ENCODE measurements around the gene EXOC2. TPM values are rescaled to one million over a fixed set of nuclear protein-coding genes. Genes with fewer than 3 reads are reported as not detected.

Gene EXOC2
- total RNA-seq, 1 donor from 2014 or later: 22.9 TPM

- no peak for DNase-seq (ENCODE audit: extremely low spot score, unreplicated experiment)
- no peaks in the 10 kb centered on the region for H3K9me3 Mint-ChIP-seq
- no peaks in the 10 kb centered on the region for H3K36me3 Mint-ChIP-seq
- peaks cover 16% of the 10 kb centered on the region for H3K4me1 Mint-ChIP-seq (ENCODE audit: unreplicated experiment)
- H3K27me3 Mint-ChIP-seq: no peaks in the 10 kb centered on the region
- peak overlapping the region; percentile 61 for H3K27ac Mint-ChIP-seq
- no peak for TF ChIP-seq CTCF (conservative IDR thresholded peaks at IDR 0.05)
- H3K4me3 Mint-ChIP-seq: peak overlapping the region; percentile 69
Observed at GRCh38 chr6:582370-582769, 110.6 kb downstream of the EXOC2 start.

GRCh38 chr6:579339-579738 is 113.6 kb downstream of the EXOC2 start:
- Mint-ChIP-seq H3K9me3 (no peaks in the 10 kb centered on the region), H3K27ac (no peak overlapping the region), H3K4me1 (ENCODE audit: unreplicated experiment) (peaks cover 16% of the 10 kb centered on the region), H3K36me3 (peaks cover 6% of the 10 kb centered on the region), H3K4me3 (no peak overlapping the region), H3K27me3 (no peaks in the 10 kb centered on the region)
- no peak for DNase-seq (ENCODE audit: extremely low spot score, unreplicated experiment)
- TF ChIP-seq CTCF (conservative IDR thresholded peaks at IDR 0.05): peak; percentile 55

GRCh38 chr6:572596-573265 is 120.2 kb downstream of the EXOC2 start:
- TF ChIP-seq CTCF (conservative IDR thresholded peaks at IDR 0.05): no peak
- no peak for DNase-seq (ENCODE audit: extremely low spot score, unreplicated experiment)
- H3K4me1 Mint-ChIP-seq (ENCODE audit: unreplicated experiment): no peaks in the 10 kb centered on the region
- H3K36me3 Mint-ChIP-seq: peaks cover 28% of the 10 kb centered on the region
- no peaks in the 10 kb centered on the region for H3K27me3 Mint-ChIP-seq
- H3K4me3 Mint-ChIP-seq: no peak overlapping the region
- H3K9me3 Mint-ChIP-seq: no peaks in the 10 kb centered on the region
- no peak overlapping the region for H3K27ac Mint-ChIP-seq

- TF ChIP-seq CTCF (conservative IDR thresholded peaks at IDR 0.05): no peak
Observed at GRCh38 chr6:571892-572291, 121.0 kb downstream of the EXOC2 start.

GRCh38 chr6:570825-571224 is 122.1 kb downstream of the EXOC2 start:
- H3K4me3 Mint-ChIP-seq: no peak overlapping the region
- TF ChIP-seq CTCF (conservative IDR thresholded peaks at IDR 0.05): no peak
- no peaks in the 10 kb centered on the region for H3K9me3 Mint-ChIP-seq
- DNase-seq (ENCODE audit: extremely low spot score, unreplicated experiment): no peak
- no peaks in the 10 kb centered on the region for H3K27me3 Mint-ChIP-seq
- no peak overlapping the region for H3K27ac Mint-ChIP-seq
- peaks cover 28% of the 10 kb centered on the region for H3K36me3 Mint-ChIP-seq
- H3K4me1 Mint-ChIP-seq (ENCODE audit: unreplicated experiment): no peaks in the 10 kb centered on the region

More at GRCh38 chr6:571892-572291, 121.0 kb downstream of the EXOC2 start:
- Mint-ChIP-seq H3K27me3 (no peaks in the 10 kb centered on the region), H3K27ac (no peak overlapping the region), H3K4me3 (no peak overlapping the region), H3K9me3 (no peaks in the 10 kb centered on the region), H3K4me1 (ENCODE audit: unreplicated experiment) (no peaks in the 10 kb centered on the region), H3K36me3 (peaks cover 28% of the 10 kb centered on the region)
- DNase-seq (ENCODE audit: extremely low spot score, unreplicated experiment): no peak
